Nephron progenitor cell (in vitro differentiated cells): ENCODE results near the gene PRDM11.

Source experiments
- DNase-seq: peaks from one replicate; pipeline ENCODE4 v3.0.0; 2021
- H3K27ac Mint-ChIP-seq: 2 replicates; pipeline ENCODE4 v1.8.0; 2021; ENCODE audit warnings: mild to moderate bottlenecking, moderate library complexity, mixed read lengths
- H3K27me3 Mint-ChIP-seq: 2 replicates; pipeline ENCODE4 v1.8.0; 2021; ENCODE audit warnings: mild to moderate bottlenecking, low read depth, mixed read lengths; ENCODE audit not compliant: poor library complexity
- H3K36me3 Mint-ChIP-seq: 2 replicates; pipeline ENCODE4 v1.8.0; 2021; ENCODE audit warnings: low read depth, mixed read lengths
- H3K4me1 Mint-ChIP-seq: 2 replicates; pipeline ENCODE4 v1.8.0; 2021; ENCODE audit warnings: mixed read lengths
- H3K4me3 Mint-ChIP-seq: 2 replicates; pipeline ENCODE4 v1.8.0; 2021; ENCODE audit warnings: mild to moderate bottlenecking, moderate library complexity, mixed read lengths
- H3K9me3 Mint-ChIP-seq: 2 replicates; pipeline ENCODE4 v1.8.0; 2021; ENCODE audit warnings: mild to moderate bottlenecking, moderate library complexity, mixed read lengths
- CTCF ChIP-seq: fragments of 200-600 bp; sonication (generic); IDR thresholded peaks from 2 replicates; pipeline ENCODE4 v1.5.0; 2021; ENCODE audit warnings: antibody characterized with exemption

The PRDM11 gene

GRCh38 chr11:45234306-45235006 is 88.0 kb downstream of the PRDM11 start:
- H3K4me3 Mint-ChIP-seq: no peak overlapping the region

GRCh38 chr11:45237711-45238315 is 91.4 kb downstream of the PRDM11 start:
- Mint-ChIP-seq H3K36me3 (no peaks in the 10 kb centered on the region), H3K4me1 (peaks cover 7% of the 10 kb centered on the region), H3K27ac (no peak overlapping the region), H3K27me3 (peaks cover 50% of the 10 kb centered on the region), H3K4me3 (no peak overlapping the region), H3K9me3 (peaks cover 8% of the 10 kb centered on the region)
- TF ChIP-seq CTCF: no peak
- no peak for DNase-seq

More at GRCh38 chr11:45234306-45235006, 88.0 kb downstream of the PRDM11 start:
- DNase-seq: no peak
- Mint-ChIP-seq H3K9me3 (peaks cover 2% of the 10 kb centered on the region), H3K27ac (no peak overlapping the region), H3K36me3 (no peaks in the 10 kb centered on the region), H3K27me3 (peaks cover 34% of the 10 kb centered on the region), H3K4me1 (peaks cover 7% of the 10 kb centered on the region)
- no peak for TF ChIP-seq CTCF

DNA sequence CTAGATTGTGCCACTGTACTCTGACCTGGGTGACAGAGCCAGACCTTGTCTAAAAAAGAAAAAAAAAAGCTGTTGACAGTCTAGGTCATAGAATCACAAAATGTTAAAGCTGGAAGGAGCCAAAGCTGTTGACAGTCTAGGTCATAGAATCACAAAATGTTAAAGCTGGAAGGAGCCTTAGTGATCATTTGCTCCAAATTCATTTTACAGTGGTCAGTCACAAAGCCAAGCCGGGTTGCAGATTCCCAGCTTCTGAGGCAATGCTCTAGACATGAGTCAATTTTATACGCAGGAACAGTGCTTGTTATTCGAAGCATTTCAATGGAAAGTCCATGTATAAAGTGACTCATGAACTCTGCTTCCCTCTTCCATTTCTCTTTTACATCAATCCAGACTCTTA is 92.3 kb downstream of the PRDM11 start:
- Mint-ChIP-seq H3K36me3 (no peaks in the 10 kb centered on the region), H3K4me1 (peaks cover 7% of the 10 kb centered on the region), H3K9me3 (peaks cover 8% of the 10 kb centered on the region), H3K27ac (no peak overlapping the region), H3K27me3 (peaks cover 55% of the 10 kb centered on the region), H3K4me3 (no peak overlapping the region)
- TF ChIP-seq CTCF: no peak
- DNase-seq: no peak

DNA sequence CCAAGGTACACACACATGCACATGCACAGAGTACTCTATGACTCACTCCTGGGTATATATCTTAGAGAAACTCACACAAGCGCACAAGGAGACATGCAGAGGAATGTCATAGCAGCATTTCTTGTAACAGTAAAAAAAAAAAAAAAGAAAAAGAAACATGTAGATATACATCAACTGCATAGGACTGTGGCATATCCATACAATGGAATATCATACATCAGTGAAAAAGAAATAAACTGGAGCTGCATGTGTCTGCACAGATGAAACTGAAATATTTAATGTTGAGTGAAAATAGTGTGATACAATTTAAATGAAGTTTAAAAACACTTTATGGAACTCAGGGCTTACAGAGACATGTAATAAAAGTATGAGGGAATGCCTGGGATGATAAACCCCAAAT is 93.3 kb downstream of the PRDM11 start:
- no peak for TF ChIP-seq CTCF
- no peak overlapping the region for H3K4me3 Mint-ChIP-seq
- peaks cover 57% of the 10 kb centered on the region for H3K27me3 Mint-ChIP-seq
- peaks cover 8% of the 10 kb centered on the region for H3K9me3 Mint-ChIP-seq
- no peaks in the 10 kb centered on the region for H3K36me3 Mint-ChIP-seq
- H3K27ac Mint-ChIP-seq: no peak overlapping the region
- no peak for DNase-seq
- peaks cover 7% of the 10 kb centered on the region for H3K4me1 Mint-ChIP-seq

DNA sequence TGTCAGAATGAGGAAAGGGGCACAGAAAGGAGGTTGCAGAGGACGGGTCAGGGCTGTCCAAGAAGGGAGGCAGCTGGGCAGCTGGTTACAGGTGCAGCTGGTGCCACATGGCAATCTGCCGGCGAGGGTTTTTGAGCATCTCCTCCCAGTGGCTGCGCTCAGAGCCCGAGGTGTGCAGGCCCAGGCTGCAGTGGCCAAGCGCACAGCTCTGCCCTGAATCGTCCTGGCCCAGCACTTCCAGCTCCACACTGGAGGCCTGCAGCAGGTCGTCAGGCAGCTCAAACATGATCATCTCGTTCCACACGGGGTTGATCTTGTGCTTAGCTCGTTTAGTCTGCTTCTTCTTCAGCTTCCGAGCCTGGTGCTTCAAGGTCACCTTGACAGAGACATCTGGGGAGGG is 97.5 kb downstream of the PRDM11 start:
- Mint-ChIP-seq H3K27ac (no peak overlapping the region), H3K27me3 (peaks cover 46% of the 10 kb centered on the region), H3K9me3 (peaks cover 8% of the 10 kb centered on the region), H3K4me3 (no peak overlapping the region), H3K36me3 (no peaks in the 10 kb centered on the region), H3K4me1 (peaks cover 5% of the 10 kb centered on the region)
- TF ChIP-seq CTCF: no peak
- no peak for DNase-seq
